BLaER1 treated with 17β-estradiol and CSF1 and Interleukin-3, amounts not matched to agents 10 nM and 100 nM (cell line): Measurements from ENCODE around the gene CTBP2.

Experiments used
- H3K27ac ChIP-seq, 11 experiments: shearing (Covaris generic); formaldehyde crosslinking; 2 replicates each; pipeline ENCODE4 v1.8.1; 2022
- H3K27me3 ChIP-seq, 11 experiments: shearing (Covaris generic); formaldehyde crosslinking; 2 replicates each; pipeline ENCODE4 v1.8.1; 2022
- H3K36me3 ChIP-seq, 11 experiments: shearing (Covaris generic); formaldehyde crosslinking; 2 replicates each; pipeline ENCODE4 v1.8.1; 2022
- H3K4me1 ChIP-seq, 10 experiments: shearing (Covaris generic); formaldehyde crosslinking; 2 replicates each; pipeline ENCODE4 v1.8.1; 2022
- H3K4me2 ChIP-seq, 11 experiments: shearing (Covaris generic); formaldehyde crosslinking; 2 replicates each; pipeline ENCODE4 v1.8.1; 2022
- H3K4me3 ChIP-seq, 10 experiments: shearing (Covaris generic); formaldehyde crosslinking; 2 replicates each; pipeline ENCODE4 v1.8.1; 2022
- H3K9ac ChIP-seq, 11 experiments: shearing (Covaris generic); formaldehyde crosslinking; 2 replicates each; pipeline ENCODE4 v1.8.1; 2022
- H3K9me3 ChIP-seq, 11 experiments: shearing (Covaris generic); formaldehyde crosslinking; replicated peaks in 1 of 11; 2 replicates each; pipeline ENCODE4 v1.8.1; 2022
- H4K20me1 ChIP-seq, 11 experiments: shearing (Covaris generic); formaldehyde crosslinking; 2 replicates each; pipeline ENCODE4 v1.8.1; 2022
- Cebpa-rat ChIP-seq, 11 experiments: shearing (Covaris generic); IDR thresholded peaks; 2 replicates each; pipeline ENCODE4 v1.8.1; 2022

CTBP2 gene

DNA sequence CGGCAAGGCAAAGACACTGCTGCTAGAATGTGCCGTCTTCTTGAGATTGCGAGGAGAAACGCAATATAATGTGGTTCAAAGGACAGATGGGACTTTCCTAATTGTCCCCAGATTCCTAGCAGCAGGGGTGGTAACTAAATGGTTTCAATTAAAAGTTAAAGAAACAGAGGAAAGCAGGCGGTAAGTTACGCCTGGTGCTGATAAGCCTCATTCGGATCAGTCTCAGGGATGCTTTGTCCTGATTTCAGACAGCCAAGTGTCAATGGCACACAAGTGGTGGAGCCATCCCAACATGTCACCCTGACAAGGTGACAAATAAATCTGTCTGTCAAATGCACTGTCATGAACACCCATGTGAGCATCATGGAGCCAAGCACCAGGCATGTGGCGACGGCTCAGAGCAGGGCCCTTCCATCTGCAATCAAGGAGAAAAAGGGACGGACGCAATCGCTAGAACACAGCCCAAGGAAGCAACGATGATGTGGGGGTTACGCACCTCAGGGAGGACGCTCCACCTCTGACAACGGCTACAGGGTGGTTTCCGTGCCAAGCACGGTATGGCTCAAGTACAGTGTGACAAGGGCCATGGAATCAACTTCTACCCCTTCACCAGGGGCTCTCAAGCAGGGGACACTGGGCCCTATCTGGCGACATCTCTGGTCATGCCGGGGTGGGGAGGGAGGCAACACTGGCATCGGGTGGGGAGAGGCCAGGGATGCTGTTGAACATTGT lies 66.2 kb downstream of the CTBP2 start:
- no peak overlapping the region for H3K27ac ChIP-seq
- peak overlapping the region in 9 of 11 experiments; percentile 8 to 58 (median 41); a peak in 12 of 22 replicates for H3K4me2 ChIP-seq
- no peaks in the 10 kb centered on the region for H3K9me3 ChIP-seq
- H4K20me1 ChIP-seq = peaks cover 97 to 100% (median 99%) of the 10 kb centered on the region in 11 experiments
- peaks cover 59 to 95% (median 77%) of the 10 kb centered on the region in 11 experiments for H3K36me3 ChIP-seq
- peaks cover 23 to 67% (median 52%) of the 10 kb centered on the region in 10 experiments; a peak in 18 of 20 replicates for H3K4me1 ChIP-seq
- H3K27me3 ChIP-seq = no peaks in the 10 kb centered on the region
- no peak for TF ChIP-seq Cebpa-rat (IDR thresholded peaks at IDR 0.05)
- no peak overlapping the region for H3K9ac ChIP-seq
- H3K4me3 ChIP-seq = no peak overlapping the region

DNA sequence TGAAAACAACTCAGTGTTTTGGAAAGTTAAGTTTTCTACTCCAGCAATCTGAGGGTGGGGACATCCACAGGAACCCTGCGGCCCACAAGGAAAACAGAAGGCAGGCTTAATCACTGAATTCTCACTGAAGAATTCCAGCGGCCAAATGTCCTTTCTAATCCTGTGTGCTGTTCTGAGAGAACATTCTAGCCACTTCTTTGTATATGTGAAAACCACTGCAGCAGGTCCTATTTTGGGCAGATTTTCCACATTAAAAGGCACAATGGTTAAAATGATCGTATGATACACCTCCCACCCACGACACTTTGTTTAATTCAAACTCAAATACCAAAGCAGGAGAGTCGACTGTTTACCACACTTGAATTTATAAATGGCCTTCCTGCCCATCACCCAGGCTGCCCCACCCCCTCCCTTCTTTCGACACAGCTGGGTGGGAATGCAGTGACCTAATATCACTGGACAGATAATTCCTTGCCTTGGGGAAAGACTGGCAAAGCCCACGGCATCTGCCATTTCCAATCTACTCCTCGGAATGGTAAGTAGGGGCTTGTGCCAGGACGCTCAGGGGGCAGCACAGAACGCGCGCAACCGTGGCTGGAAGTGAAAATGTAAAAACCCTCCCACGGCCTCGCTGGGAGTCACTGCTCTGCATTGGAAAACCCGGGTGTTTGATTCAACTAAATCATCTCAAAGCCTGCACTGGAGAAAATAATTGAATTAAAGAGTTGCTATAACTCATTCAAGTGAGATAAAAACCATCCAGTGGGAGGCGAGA lies 67.0 kb downstream of the CTBP2 start:
- H3K4me2 ChIP-seq = peak overlapping the region in 9 of 11 experiments; percentile 8 to 58 (median 41); a peak in 15 of 22 replicates
- no peak overlapping the region for H3K4me3 ChIP-seq
- peak overlapping the region in 3 of 11 experiments; percentile 13 to 25 (median 18); a peak in 3 of 22 replicates for H3K27ac ChIP-seq
- no peak overlapping the region for H3K9ac ChIP-seq
- peaks cover 62 to 95% (median 80%) of the 10 kb centered on the region in 11 experiments for H3K36me3 ChIP-seq
- TF ChIP-seq Cebpa-rat (IDR thresholded peaks at IDR 0.05) = no peak
- H3K4me1 ChIP-seq = peaks cover 23 to 60% (median 51%) of the 10 kb centered on the region in 10 experiments; a peak in 18 of 20 replicates
- H3K9me3 ChIP-seq = no peaks in the 10 kb centered on the region
- H3K27me3 ChIP-seq = no peaks in the 10 kb centered on the region
- peaks cover 97 to 100% (median 99%) of the 10 kb centered on the region in 11 experiments for H4K20me1 ChIP-seq

DNA sequence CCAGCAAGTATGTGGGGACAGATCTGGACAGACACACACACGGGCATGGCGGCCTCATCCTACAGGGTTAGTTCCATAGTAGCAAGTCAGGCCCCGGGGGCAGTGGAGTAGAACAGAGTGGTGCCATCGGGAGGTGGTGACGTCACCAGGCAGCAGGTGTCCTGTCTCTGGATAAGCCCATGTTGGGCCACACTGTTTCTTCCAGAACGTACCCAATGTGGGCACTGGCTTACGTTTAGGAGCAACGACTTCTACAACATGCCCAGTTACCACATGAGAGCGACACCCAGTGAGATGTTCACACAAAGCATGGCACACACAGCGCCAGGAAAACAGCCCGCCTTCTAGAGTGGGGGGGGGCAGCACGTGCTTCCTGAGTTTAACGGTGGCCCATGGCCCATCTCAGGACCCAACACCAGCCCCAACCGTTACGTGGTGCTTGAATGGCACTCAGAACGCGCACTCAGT lies 67.8 kb downstream of the CTBP2 start:
- Histone ChIP-seq H3K36me3 (peaks cover 62 to 95% (median 81%) of the 10 kb centered on the region in 11 experiments), H4K20me1 (peaks cover 97 to 100% (median 99%) of the 10 kb centered on the region in 11 experiments), H3K9ac (no peak overlapping the region), H3K4me2 (peak overlapping the region in 6 of 11 experiments; percentile 26 to 54 (median 44); a peak in 5 of 22 replicates), H3K27ac (peak overlapping the region in 1 of 11 experiments; percentile 25; a peak in 2 of 22 replicates), H3K4me3 (no peak overlapping the region), H3K27me3 (no peaks in the 10 kb centered on the region), H3K9me3 (no peaks in the 10 kb centered on the region), H3K4me1 (peaks cover 23 to 54% (median 47%) of the 10 kb centered on the region in 10 experiments; a peak in 18 of 20 replicates)
- TF ChIP-seq Cebpa-rat (IDR thresholded peaks at IDR 0.05) = no peak

DNA sequence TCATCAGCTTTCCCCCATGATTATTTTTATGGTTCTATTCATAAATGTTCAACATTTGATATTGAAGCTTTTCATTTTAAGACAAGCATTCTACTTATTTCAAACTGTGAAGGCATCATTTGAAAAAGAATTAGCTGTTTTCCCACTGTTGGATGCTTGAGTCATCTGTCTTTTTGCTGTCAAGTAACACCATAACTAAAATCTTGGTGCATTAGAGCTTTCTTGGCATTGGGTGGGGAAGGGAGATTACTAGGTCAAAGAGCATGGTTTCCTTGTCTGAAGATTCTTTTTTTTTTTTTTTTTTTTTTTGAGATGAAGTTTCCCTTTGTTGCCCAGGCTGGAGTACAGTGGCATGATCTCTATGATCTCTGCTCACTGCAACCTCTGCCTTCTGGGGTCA lies 68.5 kb downstream of the CTBP2 start:
- Histone ChIP-seq H3K36me3 (peaks cover 65 to 95% (median 86%) of the 10 kb centered on the region in 11 experiments), H3K9ac (no peak overlapping the region), H3K4me1 (peaks cover 16 to 47% (median 40%) of the 10 kb centered on the region in 10 experiments; a peak in 18 of 20 replicates), H4K20me1 (peaks cover 97 to 100% (median 99%) of the 10 kb centered on the region in 11 experiments), H3K27me3 (no peaks in the 10 kb centered on the region), H3K4me3 (no peak overlapping the region), H3K4me2 (no peak overlapping the region), H3K27ac (peak overlapping the region in 1 of 11 experiments; percentile 25; a peak in 1 of 22 replicates), H3K9me3 (no peaks in the 10 kb centered on the region)
- no peak for TF ChIP-seq Cebpa-rat (IDR thresholded peaks at IDR 0.05)

DNA sequence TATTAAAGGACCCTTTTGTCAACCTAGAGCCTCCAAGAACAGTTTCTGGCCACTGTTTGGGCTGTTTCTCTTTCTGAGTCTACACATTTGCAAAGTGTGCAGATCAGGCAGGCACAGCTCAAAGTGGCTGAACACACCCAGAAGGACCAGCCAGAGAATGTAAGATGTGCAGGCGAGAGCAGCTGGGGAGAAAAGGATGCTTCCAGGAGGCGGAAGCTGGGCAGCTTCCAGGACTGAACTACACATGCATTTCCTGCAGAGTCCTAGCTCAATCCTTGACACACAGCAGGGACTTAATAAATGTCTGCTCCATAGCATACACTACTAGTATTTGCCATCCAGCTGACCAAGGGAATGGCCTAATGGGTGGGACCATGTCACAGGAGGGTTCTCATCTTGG lies 70.9 kb downstream of the CTBP2 start:
- Histone ChIP-seq H3K4me1 (peaks cover 0 to 32% (median 24%) of the 10 kb centered on the region in 10 experiments; a peak in 17 of 20 replicates), H3K4me3 (no peak overlapping the region), H3K9me3 (no peaks in the 10 kb centered on the region), H4K20me1 (peaks cover 97 to 100% (median 100%) of the 10 kb centered on the region in 11 experiments), H3K9ac (no peak overlapping the region), H3K27ac (no peak overlapping the region), H3K27me3 (no peaks in the 10 kb centered on the region), H3K36me3 (peaks cover 66 to 100% (median 93%) of the 10 kb centered on the region in 11 experiments), H3K4me2 (no peak overlapping the region)
- no peak for TF ChIP-seq Cebpa-rat (IDR thresholded peaks at IDR 0.05)

DNA sequence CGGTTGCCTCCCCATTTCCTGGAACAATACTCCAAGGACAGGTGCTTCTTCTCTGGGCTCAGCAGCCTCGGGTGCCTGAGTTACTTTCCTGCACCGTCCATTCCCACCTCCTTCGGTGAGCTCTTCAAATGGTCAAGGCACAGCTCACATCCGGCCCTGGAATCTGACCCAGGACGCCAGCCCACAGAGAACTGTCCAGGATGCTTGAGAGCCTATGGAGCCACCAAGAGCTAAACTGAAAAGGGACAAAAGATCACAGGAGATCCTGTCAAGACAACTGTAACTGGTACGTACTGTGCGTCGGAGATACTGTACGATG lies 72.5 kb downstream of the CTBP2 start:
- Histone ChIP-seq H3K27me3 (no peaks in the 10 kb centered on the region), H3K9ac (no peak overlapping the region), H3K36me3 (peaks cover 65 to 100% (median 94%) of the 10 kb centered on the region in 11 experiments), H3K9me3 (no peaks in the 10 kb centered on the region), H3K27ac (no peak overlapping the region; a peak in 1 of 22 replicates), H3K4me3 (no peak overlapping the region), H3K4me1 (peaks cover 0 to 26% (median 16%) of the 10 kb centered on the region in 10 experiments; a peak in 15 of 20 replicates), H4K20me1 (peaks cover 97 to 100% (median 100%) of the 10 kb centered on the region in 11 experiments), H3K4me2 (no peak overlapping the region)
- no peak for TF ChIP-seq Cebpa-rat (IDR thresholded peaks at IDR 0.05)

DNA sequence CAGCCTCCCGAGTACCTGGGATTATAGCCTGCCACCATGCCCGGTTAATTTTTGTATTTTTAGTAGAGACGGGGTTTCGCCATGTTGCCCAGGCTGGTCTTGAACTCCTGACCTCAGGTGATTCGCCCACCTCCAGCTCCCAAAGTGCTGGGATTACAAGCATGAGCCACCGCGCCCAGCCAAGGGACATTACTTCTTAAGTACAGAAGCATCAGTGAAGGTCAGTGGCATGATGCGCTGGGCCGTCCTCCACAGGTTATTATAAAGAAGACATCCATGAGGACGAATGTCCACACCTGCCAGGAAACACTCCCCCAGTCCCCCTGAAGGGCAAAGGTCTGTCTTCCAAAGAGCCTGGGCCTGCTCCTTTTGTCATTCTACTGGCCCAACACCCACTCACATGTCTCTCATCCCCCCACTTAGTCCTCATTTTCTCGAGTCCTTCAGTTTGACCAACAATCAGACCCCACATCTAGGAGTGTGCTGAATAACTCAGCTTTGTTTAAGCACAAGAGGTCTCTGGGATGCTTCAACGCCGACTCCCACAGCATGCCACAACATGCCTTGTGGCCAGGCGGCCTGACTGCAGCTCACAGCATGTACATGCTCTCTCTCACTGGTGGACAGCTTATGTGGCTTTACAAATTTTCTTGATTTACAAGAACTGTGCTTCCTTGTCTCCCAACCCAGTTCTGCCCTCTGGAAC lies 73.0 kb downstream of the CTBP2 start:
- H4K20me1 ChIP-seq = peaks cover 97 to 100% (median 100%) of the 10 kb centered on the region in 11 experiments
- no peak for TF ChIP-seq Cebpa-rat (IDR thresholded peaks at IDR 0.05)
- H3K4me3 ChIP-seq = no peak overlapping the region
- peaks cover 0 to 26% (median 16%) of the 10 kb centered on the region in 10 experiments; a peak in 13 of 20 replicates for H3K4me1 ChIP-seq
- no peaks in the 10 kb centered on the region for H3K27me3 ChIP-seq
- H3K27ac ChIP-seq = no peak overlapping the region; a peak in 1 of 22 replicates
- H3K4me2 ChIP-seq = no peak overlapping the region
- H3K9me3 ChIP-seq = no peaks in the 10 kb centered on the region
- H3K36me3 ChIP-seq = peaks cover 64 to 100% (median 93%) of the 10 kb centered on the region in 11 experiments
- no peak overlapping the region for H3K9ac ChIP-seq

DNA sequence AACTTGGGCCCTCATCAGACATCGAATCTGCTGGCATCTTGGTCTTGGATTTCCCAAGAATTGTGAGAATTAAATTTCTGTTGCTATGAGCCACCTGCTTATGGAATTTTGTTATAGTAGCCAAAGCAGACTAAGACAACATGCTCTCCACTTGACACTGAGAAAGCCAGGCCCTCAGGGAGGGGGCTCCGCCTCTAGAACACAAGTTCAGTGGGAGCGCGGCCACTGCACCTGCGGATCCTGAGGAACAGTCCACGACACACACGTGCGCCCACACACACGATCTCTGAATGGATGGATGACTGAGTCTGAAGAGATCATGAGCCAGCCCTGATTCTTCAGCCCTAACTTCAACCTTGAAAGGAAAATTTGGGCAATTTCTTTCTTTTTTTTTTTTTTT lies 73.7 kb downstream of the CTBP2 start:
- no peak for TF ChIP-seq Cebpa-rat (IDR thresholded peaks at IDR 0.05)
- peaks cover 0 to 30% (median 16%) of the 10 kb centered on the region in 10 experiments; a peak in 11 of 20 replicates for H3K4me1 ChIP-seq
- H4K20me1 ChIP-seq = peaks cover 97 to 100% (median 100%) of the 10 kb centered on the region in 11 experiments
- H3K27ac ChIP-seq = no peak overlapping the region
- H3K36me3 ChIP-seq = peaks cover 66 to 100% (median 97%) of the 10 kb centered on the region in 11 experiments
- H3K9me3 ChIP-seq = no peaks in the 10 kb centered on the region
- no peak overlapping the region for H3K4me3 ChIP-seq
- no peaks in the 10 kb centered on the region for H3K27me3 ChIP-seq
- H3K4me2 ChIP-seq = no peak overlapping the region
- H3K9ac ChIP-seq = no peak overlapping the region
